ENCODE data around the gene NINJ2. TPM values are rescaled to one million over a fixed set of nuclear protein-coding genes. Genes with fewer than 3 reads are reported as not detected.

NINJ2 gene
- polyA plus RNA-seq, 1 donor from 2014 or later = not detected

GRCh38 chr12:678747-679712 is 15.8 kb upstream of the NINJ2 start:
- H3K79me2 ChIP-seq (replicated peaks; ENCODE audit: insufficient read depth, low read length) = no peaks in the 10 kb centered on the region
- H3F3A ChIP-seq (ENCODE audit: insufficient read depth, low read length, poor library complexity, severe bottlenecking) = no peaks in the 10 kb centered on the region
- H3K9ac ChIP-seq (ENCODE audit: low read length) = no peak overlapping the region
- H3K27me3 ChIP-seq (ENCODE audit: insufficient read depth, low read depth, low read length) = no peaks in the 10 kb centered on the region
- H3K4me2 ChIP-seq (ENCODE audit: low read length) = no peak overlapping the region
- H3K27ac ChIP-seq (ENCODE audit: low read length) = no peak overlapping the region
- no peak overlapping the region for H2AFZ ChIP-seq (ENCODE audit: low read depth, low read length)
- H3K36me3 ChIP-seq (ENCODE audit: insufficient read depth, low read length) = no peaks in the 10 kb centered on the region
- no peaks in the 10 kb centered on the region for H4K20me1 ChIP-seq (ENCODE audit: insufficient read depth)
- no peaks in the 10 kb centered on the region for H3K9me2 ChIP-seq (ENCODE audit: insufficient read depth, low read length)
- H3K9me3 ChIP-seq (ENCODE audit: low read length) = no peaks in the 10 kb centered on the region
- no peak overlapping the region for H3K4me3 ChIP-seq (ENCODE audit: low read length)
- TF ChIP-seq MXI1 (conservative IDR thresholded peaks at IDR 0.05; ENCODE audit: poor library complexity, severe bottlenecking) = no peak
- TF ChIP-seq RAD21 (conservative IDR thresholded peaks at IDR 0.05) = no peak
- no peak for TF ChIP-seq CTCF (IDR thresholded peaks at IDR 0.05; ENCODE audit: poor library complexity, severe bottlenecking)
- no peak for TF ChIP-seq EP300 (conservative IDR thresholded peaks at IDR 0.05; ENCODE audit: poor library complexity, severe bottlenecking)
- TF ChIP-seq POLR2AphosphoS5 (IDR thresholded peaks at IDR 0.05) = no peak
- TF ChIP-seq TAF1 (IDR thresholded peaks at IDR 0.05; ENCODE audit: low read depth) = no peak

GRCh38 chr12:675562-675961 is 12.3 kb upstream of the NINJ2 start:
- Histone ChIP-seq H2AFZ (ENCODE audit: low read depth, low read length) (no peak overlapping the region), H3K4me2 (ENCODE audit: low read length) (no peak overlapping the region), H3K27ac (ENCODE audit: low read length) (no peak overlapping the region), H4K20me1 (ENCODE audit: insufficient read depth) (no peaks in the 10 kb centered on the region), H3K79me2 (replicated peaks; ENCODE audit: insufficient read depth, low read length) (no peaks in the 10 kb centered on the region), H3K9me3 (ENCODE audit: low read length) (no peaks in the 10 kb centered on the region), H3F3A (ENCODE audit: insufficient read depth, low read length, poor library complexity, severe bottlenecking) (no peaks in the 10 kb centered on the region), H3K4me3 (ENCODE audit: low read length) (no peak overlapping the region), H3K27me3 (ENCODE audit: insufficient read depth, low read depth, low read length) (no peaks in the 10 kb centered on the region), H3K9me2 (ENCODE audit: insufficient read depth, low read length) (no peaks in the 10 kb centered on the region), H3K36me3 (ENCODE audit: insufficient read depth, low read length) (no peaks in the 10 kb centered on the region), H3K9ac (ENCODE audit: low read length) (no peak overlapping the region)
- TF ChIP-seq RAD21 (conservative IDR thresholded peaks at IDR 0.05) = no peak
- TF ChIP-seq EZH2 (IDR thresholded peaks at IDR 0.05; ENCODE audit: borderline replicate concordance, insufficient read depth, low read length, poor library complexity, severe bottlenecking) = no peak
- TF ChIP-seq REST (IDR thresholded peaks at IDR 0.05; ENCODE audit: borderline replicate concordance) = no peak
- no peak for TF ChIP-seq CTCF (IDR thresholded peaks at IDR 0.05; ENCODE audit: poor library complexity, severe bottlenecking)
- TF ChIP-seq SMC3 (conservative IDR thresholded peaks at IDR 0.05; ENCODE audit: poor library complexity) = no peak
- no peak for TF ChIP-seq MXI1 (conservative IDR thresholded peaks at IDR 0.05; ENCODE audit: poor library complexity, severe bottlenecking)
- no peak for TF ChIP-seq TAF1 (IDR thresholded peaks at IDR 0.05; ENCODE audit: low read depth)
- no peak for TF ChIP-seq POLR2AphosphoS5 (IDR thresholded peaks at IDR 0.05)
- no peak for TF ChIP-seq EP300 (conservative IDR thresholded peaks at IDR 0.05; ENCODE audit: poor library complexity, severe bottlenecking)
